HFFc6 (cell line): ENCODE data around the gene CEP120. TPM values are rescaled to one million over a fixed set of nuclear protein-coding genes. Genes with fewer than 3 reads are reported as not detected.

ENCODE experiments used
- DNase-seq: peaks from one replicate; pipeline ENCODE4 v3.0.0-alpha.2; 2018
- H3K27ac Mint-ChIP-seq: 2 replicates; pipeline ENCODE4 v1.8.0; 2020; ENCODE audit warnings: mild to moderate bottlenecking, mixed read lengths
- H3K27me3 Mint-ChIP-seq: 2 replicates; pipeline ENCODE4 v1.8.0; 2021; ENCODE audit warnings: mild to moderate bottlenecking, moderate library complexity, mixed read lengths; ENCODE audit not compliant: insufficient read depth
- H3K36me3 Mint-ChIP-seq: 2 replicates; pipeline ENCODE4 v1.8.0; 2021; ENCODE audit warnings: low read depth, mixed read lengths
- H3K4me1 Mint-ChIP-seq: 2 replicates; pipeline ENCODE4 v1.8.0; 2020; ENCODE audit warnings: low read depth, mixed read lengths
- H3K4me3 Mint-ChIP-seq: 2 replicates; pipeline ENCODE4 v1.8.0; 2020; ENCODE audit warnings: mild to moderate bottlenecking, moderate library complexity, mixed read lengths
- H3K9me3 Mint-ChIP-seq: 2 replicates; pipeline ENCODE4 v1.8.0; 2020; ENCODE audit warnings: mild to moderate bottlenecking, mixed read lengths
- CTCF ChIP-seq: fragments of 200-600 bp; sonication (generic); IDR thresholded peaks from 2 replicates; pipeline ENCODE4 v1.5.0; 2021; ENCODE audit warnings: antibody characterized with exemption, mild to moderate bottlenecking
- total RNA-seq, 6 experiments: library from RNA; stranded (reverse); fragmentation: NEBNext Ultra II Directional; extraction: Animal tissue kit (Norgen Biotek cat#: 25700); gene quantifications; 2 replicates in 1 of 6; 3 replicates in 5 of 6; pipeline ENCODE4 v1.2.3, GENCODE V29; 2021

CEP120 gene
- total RNA-seq, 6 experiments from 2014 or later, result 10.0 to 14.7 (median 12.7) TPM

- Mint-ChIP-seq H3K9me3 (no peaks in the 10 kb centered on the region), H3K36me3 (no peaks in the 10 kb centered on the region), H3K27ac (no peak overlapping the region), H3K4me1 (peaks cover 10% of the 10 kb centered on the region; the same call in 1 of the 2 replicates), H3K4me3 (no peak overlapping the region), H3K27me3 (peaks cover 2% of the 10 kb centered on the region; the same call in 1 of the 2 replicates)
- no peak for DNase-seq
- no peak for TF ChIP-seq CTCF
These were observed 27.8 kb upstream of the CEP120 start for GRCh38 chr5:123451047-123451446.

DNA sequence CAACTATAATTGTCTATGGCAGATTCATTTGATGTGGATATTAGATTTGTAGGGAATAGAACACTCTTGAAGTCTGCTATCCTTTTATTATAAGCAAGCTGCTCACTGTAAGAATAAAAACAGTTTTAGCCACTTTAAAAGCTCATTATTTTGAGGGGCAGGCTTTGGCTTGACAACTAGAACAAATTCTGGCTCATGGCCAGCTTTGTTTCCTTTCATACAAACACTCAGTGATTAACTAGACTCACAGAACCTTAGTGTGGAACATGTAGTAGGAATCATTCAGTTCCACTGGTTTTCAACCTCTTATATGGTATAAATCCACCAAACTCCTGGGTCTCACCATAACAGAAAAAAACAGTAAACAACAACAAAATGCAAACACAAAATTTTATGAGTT lies 27.4 kb upstream of the CEP120 start:
- Mint-ChIP-seq H3K36me3 (no peaks in the 10 kb centered on the region), H3K4me3 (no peak overlapping the region), H3K27me3 (peaks cover 2% of the 10 kb centered on the region; the same call in 1 of the 2 replicates), H3K27ac (no peak overlapping the region), H3K9me3 (no peaks in the 10 kb centered on the region), H3K4me1 (peaks cover 10% of the 10 kb centered on the region; the same call in 1 of the 2 replicates)
- no peak for TF ChIP-seq CTCF
- DNase-seq, result no peak

- H3K9me3 Mint-ChIP-seq, result no peaks in the 10 kb centered on the region
- no peaks in the 10 kb centered on the region for H3K36me3 Mint-ChIP-seq
- H3K27ac Mint-ChIP-seq, result no peak overlapping the region
- DNase-seq, result no peak
- TF ChIP-seq CTCF, result no peak
- H3K4me3 Mint-ChIP-seq, result no peak overlapping the region
- H3K4me1 Mint-ChIP-seq, result peaks cover 10% of the 10 kb centered on the region; the same call in 1 of the 2 replicates
- H3K27me3 Mint-ChIP-seq, result peaks cover 2% of the 10 kb centered on the region; the same call in 1 of the 2 replicates
These were observed 26.9 kb upstream of the CEP120 start for GRCh38 chr5:123450114-123450513.

- DNase-seq, result no peak
- H3K36me3 Mint-ChIP-seq, result no peaks in the 10 kb centered on the region
- no peak for TF ChIP-seq CTCF
- no peaks in the 10 kb centered on the region for H3K9me3 Mint-ChIP-seq
- H3K27me3 Mint-ChIP-seq, result peaks cover 2% of the 10 kb centered on the region; the same call in 1 of the 2 replicates
- no peak overlapping the region for H3K4me3 Mint-ChIP-seq
- no peak overlapping the region for H3K27ac Mint-ChIP-seq
- H3K4me1 Mint-ChIP-seq, result peaks cover 4% of the 10 kb centered on the region; the same call in 1 of the 2 replicates
These were observed 26.3 kb upstream of the CEP120 start for GRCh38 chr5:123449424-123449974.

DNA sequence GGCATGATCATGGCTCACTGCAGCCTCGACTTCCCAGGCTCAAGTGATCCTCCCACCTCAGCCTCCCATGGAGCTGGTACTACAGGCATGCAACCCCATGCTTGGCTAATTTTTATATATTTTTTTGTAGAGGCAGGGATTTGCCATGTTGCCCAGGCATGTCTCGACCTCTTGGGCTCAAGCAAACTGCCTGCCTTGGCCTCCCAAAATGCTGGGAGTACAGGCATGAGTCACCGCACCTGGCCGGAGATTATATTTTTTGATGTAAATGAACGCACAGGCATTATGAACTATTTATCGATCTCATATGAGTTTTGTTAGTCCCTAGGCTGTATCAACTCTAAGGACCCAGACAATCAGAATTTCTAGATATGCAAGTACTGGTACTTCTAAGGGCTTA lies 25.5 kb upstream of the CEP120 start:
- Mint-ChIP-seq H3K4me1 (no peaks in the 10 kb centered on the region), H3K27ac (no peak overlapping the region), H3K4me3 (no peak overlapping the region), H3K9me3 (no peaks in the 10 kb centered on the region), H3K27me3 (peaks cover 2% of the 10 kb centered on the region; the same call in 1 of the 2 replicates), H3K36me3 (no peaks in the 10 kb centered on the region)
- no peak for DNase-seq
- TF ChIP-seq CTCF, result no peak
